HL-60 (cell line): ENCODE measurements around the gene DPP10.

Experiments
- CTCF ChIP-seq: IDR thresholded peaks from one replicate; pipeline ENCODE4 v1.5.1; 2011; ENCODE audit warnings: low read length, control low read depth, inconsistent platforms; ENCODE audit not compliant: insufficient read depth
- GABPA ChIP-seq: IDR thresholded peaks from 2 replicates; pipeline ENCODE4 v1.6.1; 2012; ENCODE audit warnings: low read depth
- POLR2AphosphoS5 ChIP-seq: IDR thresholded peaks from 2 replicates; pipeline ENCODE4 v1.6.1; 2012; ENCODE audit warnings: low read depth
- REST ChIP-seq: IDR thresholded peaks from 2 replicates; pipeline ENCODE4 v1.6.1; 2012; ENCODE audit warnings: low read depth; ENCODE audit not compliant: insufficient replicate concordance

GRCh38 chr2:114784890-114785583, 342.6 kb downstream of the DPP10 start:
- TF ChIP-seq CTCF (no peak), REST (no peak), POLR2AphosphoS5 (no peak), GABPA (no peak)
